ENCODE measurements around the gene SIRT1. TPM values are rescaled to one million over a fixed set of nuclear protein-coding genes. Genes with fewer than 3 reads are reported as not detected.

The SIRT1 gene
- total and polyA plus RNA-seq, 2 donors (not counting 3 experiments of a cell fraction or from before 2014, with no cell fraction given) = 3.7 to 14.8 TPM

- intact Hi-C loops (cut with micrococcal nuclease) (no loop called here), dilution Hi-C loops (cut with MboI; ENCODE audit: extremely low pct_ligation_motif_present, low sequenced_read_pairs) (no loop called here)
- no peaks in the 10 kb centered on the region for H4K20me1 ChIP-seq (replicated peaks; ENCODE audit: control insufficient read depth, extremely low read depth, insufficient read depth, low read length)
- BruUV-seq (replicated peaks) = no TSS peak
- FAIRE-seq (no peak), DNase-seq (ENCODE audit: low read depth, low spot score) (no peak)
- peaks cover 0 to 3% of the 10 kb centered on the region in 2 experiments for H3K36me3 ChIP-seq (ENCODE audit: control insufficient read depth in 2 of 2, extremely low read depth in 1 of 2, insufficient read depth in 2 of 2, low read length in 2 of 2)
- H3K9me3 ChIP-seq (replicated peaks; ENCODE audit: control insufficient read depth, insufficient read depth, low read length) = no peaks in the 10 kb centered on the region
- no peak overlapping the region for H3K4me2 ChIP-seq (ENCODE audit: insufficient read depth, low read length)
- H2AFZ ChIP-seq (ENCODE audit: low read depth, low read length) = no peak overlapping the region
- no peak overlapping the region for H3K9ac ChIP-seq (replicated peaks; ENCODE audit: extremely low read depth, insufficient read depth, low read length)
- POLR2A ChIA-PET = no interaction called here
- H3K4me3 ChIP-seq (replicated peaks in 1 of 3; ENCODE audit: insufficient read depth in 1 of 3, low read depth in 1 of 3, low read length in 3 of 3) = no peak overlapping the region
- no peaks in the 10 kb centered on the region for H3K4me1 ChIP-seq (ENCODE audit: control insufficient read depth, extremely low read depth, insufficient read depth, low read length)
- no peaks in the 10 kb centered on the region for H3K27me3 ChIP-seq (ENCODE audit: control insufficient read depth in 2 of 2, insufficient read depth in 2 of 2, low read length in 2 of 2)
- no peak for TF ChIP-seq MYC (IDR thresholded peaks at IDR 0.05; ENCODE audit: low read depth, low read length)
- TF ChIP-seq EZH2 (IDR thresholded peaks at IDR 0.05; ENCODE audit: borderline replicate concordance, low read depth, low read length, severe bottlenecking) = no peak
- no peak for TF ChIP-seq MAX (IDR thresholded peaks at IDR 0.05; ENCODE audit: insufficient read depth, insufficient read length)
- TF ChIP-seq POLR2A (IDR thresholded peaks at IDR 0.05; ENCODE audit: low read depth, low read length) = no peak
- TF ChIP-seq GATA2 (IDR thresholded peaks at IDR 0.05; ENCODE audit: insufficient read depth, insufficient read length, low read depth, low read length) = no peak
- no peak for TF ChIP-seq POLR2AphosphoS5 (IDR thresholded peaks at IDR 0.05; ENCODE audit: insufficient read depth, low read depth, low read length)
- no peak for TF ChIP-seq JUN (IDR thresholded peaks at IDR 0.05; ENCODE audit: borderline replicate concordance, insufficient read depth, insufficient read length, low read depth)
- no peak for TF ChIP-seq CTCF (IDR thresholded peaks at IDR 0.05; ENCODE audit: extremely low read depth in 1 of 2, insufficient read depth in 1 of 2, low read depth in 1 of 2, low read length in 2 of 2)
- no peak for TF ChIP-seq FOS (IDR thresholded peaks at IDR 0.05; ENCODE audit: borderline replicate concordance, insufficient read depth, low read length)
- CTCF ChIA-PET = interaction anchor here (1.0 to 1.5 kb wide), 2 partner anchors 9 to 11 kb away, joined by 3 to 4 read pairs; no protein-coding TSS in a partner anchor
- H3K79me2 ChIP-seq (ENCODE audit: control insufficient read depth, insufficient read depth, low read length) = no peaks in the 10 kb centered on the region
- no peak overlapping the region for H3K27ac ChIP-seq (ENCODE audit: insufficient read depth, low read depth, low read length)
- no peaks in the 10 kb centered on the region for H3K9me1 ChIP-seq (replicated peaks; ENCODE audit: control insufficient read depth, extremely low read depth, insufficient read depth, low read length)
Observed at GRCh38 chr10:67926951-67927350, 42.5 kb downstream of the SIRT1 start.

Data from endothelial cell of umbilical vein (primary cell).